ENCODE measurements around the gene TGM3.
A peak's percentile ranks its signal among the peaks of the same experiment; 100 is the strongest.

Gene TGM3

GRCh38 chr20:2341336-2341735, 45.5 kb downstream of the TGM3 start:
- no peak for DNase-seq

GRCh38 chr20:2342243-2342642, 46.4 kb downstream of the TGM3 start:
- no peak for DNase-seq

GRCh38 chr20:2346188-2346587, 50.4 kb downstream of the TGM3 start:
- no peak for DNase-seq

GRCh38 chr20:2348336-2348735, 52.5 kb downstream of the TGM3 start:
- no peak for DNase-seq

DNA sequence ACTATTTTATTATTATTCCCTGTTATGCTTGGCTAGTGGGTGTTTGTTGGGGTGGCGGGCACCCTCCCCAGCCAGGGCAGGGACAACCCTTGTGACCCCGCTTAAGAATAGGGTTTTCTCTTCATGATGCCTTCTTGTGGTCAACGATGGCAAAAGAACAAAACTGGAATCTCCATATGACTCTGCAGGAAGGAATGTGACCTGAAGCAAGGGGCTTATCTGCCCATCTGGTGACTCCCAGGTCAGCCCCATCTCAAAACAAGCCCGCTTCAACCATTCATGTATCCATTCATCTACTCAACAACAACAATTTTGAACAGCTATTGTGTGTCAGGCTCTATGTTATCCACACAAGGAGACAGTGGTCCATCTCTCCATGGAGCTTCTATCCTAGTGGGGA, 54.0 kb downstream of the TGM3 start:
- no peak for DNase-seq

GRCh38 chr20:2350606-2351005, 54.8 kb downstream of the TGM3 start:
- no peak for DNase-seq

DNA sequence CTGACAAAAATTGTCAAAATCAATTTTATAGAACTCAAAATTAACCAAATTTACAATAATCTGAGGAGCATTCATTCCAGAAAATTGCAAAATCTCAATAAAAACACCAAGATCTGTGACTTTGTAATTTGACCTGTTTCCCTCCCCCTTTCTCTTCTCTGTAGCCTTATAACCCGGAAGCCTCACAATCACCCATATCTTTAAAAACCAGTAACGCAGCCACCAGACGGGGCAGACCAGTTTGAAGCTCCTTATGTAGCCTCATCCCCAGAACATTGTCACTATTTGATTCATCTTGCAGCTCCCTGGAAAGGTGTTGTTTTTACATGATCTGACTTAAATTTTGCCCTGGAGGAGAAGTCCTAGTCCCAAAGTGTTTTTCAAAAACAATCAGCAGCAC, 57.4 kb downstream of the TGM3 start:
- DNase-seq = no peak

GRCh38 chr20:2357114-2357513, 61.3 kb downstream of the TGM3 start:
- no peak for DNase-seq

- DNase-seq = no peak
Measured at GRCh38 chr20:2358006-2358405, 62.2 kb downstream of the TGM3 start.

GRCh38 chr20:2361035-2361593, 65.3 kb downstream of the TGM3 start:
- no peak for DNase-seq

GRCh38 chr20:2363187-2363586, 67.4 kb downstream of the TGM3 start:
- DNase-seq = no peak

DNA sequence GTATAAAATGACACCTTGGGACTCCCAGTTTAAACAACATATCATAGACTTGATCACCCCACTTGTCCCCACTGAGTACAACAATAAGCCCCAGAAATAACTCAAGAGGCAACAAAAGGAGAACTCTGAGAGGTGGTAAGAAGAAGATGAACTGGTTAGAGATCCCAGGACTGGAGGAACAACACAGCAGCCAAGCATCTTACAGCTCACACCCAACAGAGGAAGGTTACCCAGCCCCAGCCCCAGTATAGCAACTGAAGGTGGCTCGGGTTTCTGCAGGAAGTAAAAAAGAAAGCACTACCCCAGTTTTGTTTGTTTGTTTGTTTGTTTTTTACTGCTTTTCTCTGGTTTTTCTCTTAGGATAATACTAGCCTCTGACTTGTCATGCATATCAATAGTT, 67.8 kb downstream of the TGM3 start:
- DNase-seq = no peak

- DNase-seq = no peak
Measured at GRCh38 chr20:2364044-2364443, 68.2 kb downstream of the TGM3 start.

DNA sequence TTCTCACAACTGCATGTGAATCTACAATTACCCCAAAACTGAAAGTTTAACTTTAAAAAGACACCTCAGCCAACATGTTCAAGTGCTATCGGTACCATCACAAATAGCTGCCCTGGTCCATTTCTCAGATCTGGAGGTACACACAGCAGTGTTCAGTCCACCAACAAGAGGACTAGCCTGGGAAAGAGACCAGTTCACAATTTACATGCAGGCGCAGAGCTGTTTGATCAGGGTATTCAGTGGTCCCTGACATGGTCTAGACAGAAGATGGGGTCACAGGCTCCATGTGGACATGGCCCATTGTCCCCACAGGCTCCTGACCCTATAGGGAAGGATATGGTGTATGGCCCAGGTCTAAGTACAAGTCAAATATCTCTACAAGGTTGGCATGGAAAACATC, 69.3 kb downstream of the TGM3 start:
- DNase-seq = no peak

- no peak for DNase-seq
Measured at GRCh38 chr20:2365666-2366065, 69.9 kb downstream of the TGM3 start.

GRCh38 chr20:2368621-2369020, 72.8 kb downstream of the TGM3 start:
- DNase-seq = no peak

- DNase-seq = no peak
Measured at GRCh38 chr20:2373098-2373497, 77.3 kb downstream of the TGM3 start.

DNA sequence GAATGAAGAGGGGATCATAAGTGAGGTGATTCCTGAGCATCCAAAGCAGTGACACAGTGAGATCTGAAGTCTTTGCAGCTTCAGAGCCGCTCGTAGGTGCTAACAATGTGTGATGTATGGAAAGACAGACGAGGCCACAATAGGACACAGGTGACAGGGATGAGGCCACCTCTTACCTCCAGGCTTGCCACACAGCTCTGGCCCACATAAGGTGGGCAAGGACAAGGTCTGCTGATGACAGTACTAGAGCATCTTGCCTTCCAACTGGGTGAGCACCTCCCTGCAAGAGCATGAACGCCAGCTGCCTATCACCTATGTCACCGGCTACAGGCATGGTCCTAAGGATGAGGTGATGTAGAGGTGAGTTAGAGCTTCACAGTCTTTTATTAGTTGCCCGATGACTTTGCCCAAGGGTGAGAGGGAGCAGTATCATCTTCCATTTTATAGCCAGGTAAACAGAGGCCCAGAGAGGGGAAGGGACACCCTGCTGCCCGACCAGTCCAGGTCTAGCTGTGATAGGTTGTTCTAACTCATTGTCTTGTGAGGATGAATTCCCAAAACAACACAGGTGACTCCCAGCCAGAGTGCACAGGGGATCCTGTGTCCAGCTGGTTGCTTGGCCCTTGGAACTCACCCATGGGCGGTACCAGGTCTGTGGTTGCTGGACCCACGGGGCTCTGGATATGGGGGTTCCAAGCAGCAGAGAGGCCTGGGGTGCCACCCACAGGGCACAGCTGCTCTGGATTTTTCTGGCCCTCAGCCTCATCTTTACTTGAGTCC, 78.7 kb downstream of the TGM3 start:
- no peak for DNase-seq

DNA sequence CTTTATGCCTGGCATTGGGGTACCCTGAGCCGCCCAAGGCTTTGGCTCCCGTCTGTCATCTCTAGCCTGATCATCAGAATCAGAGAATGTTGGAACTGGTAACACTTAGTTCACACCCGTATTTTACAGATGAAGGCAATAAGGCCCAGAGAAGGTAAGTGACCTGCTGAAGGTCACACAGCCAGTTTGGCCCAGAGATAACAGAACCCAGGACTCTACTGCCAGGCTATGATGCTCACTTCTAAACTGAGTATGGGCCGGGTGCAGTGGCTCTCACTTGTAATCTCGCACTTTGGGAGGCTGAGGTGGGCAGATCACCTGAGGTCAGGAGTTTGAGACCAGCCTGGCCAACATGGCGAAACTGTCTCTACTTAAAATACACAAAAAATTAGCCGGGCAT, 83.1 kb downstream of the TGM3 start:
- no peak for DNase-seq

- DNase-seq = peak; percentile 33
Measured at GRCh38 chr20:2379511-2380229, 83.9 kb downstream of the TGM3 start.

GRCh38 chr20:2380601-2381000, 84.8 kb downstream of the TGM3 start, which contains the start of gene TGM6:
Gene TGM6 (plus strand): TSS chr20:2380901. CDS start chr20:2380969, 68 bp downstream.
- no peak for DNase-seq

- DNase-seq = no peak
Measured at GRCh38 chr20:2381303-2381702, 85.5 kb downstream of the TGM3 start.

DNA sequence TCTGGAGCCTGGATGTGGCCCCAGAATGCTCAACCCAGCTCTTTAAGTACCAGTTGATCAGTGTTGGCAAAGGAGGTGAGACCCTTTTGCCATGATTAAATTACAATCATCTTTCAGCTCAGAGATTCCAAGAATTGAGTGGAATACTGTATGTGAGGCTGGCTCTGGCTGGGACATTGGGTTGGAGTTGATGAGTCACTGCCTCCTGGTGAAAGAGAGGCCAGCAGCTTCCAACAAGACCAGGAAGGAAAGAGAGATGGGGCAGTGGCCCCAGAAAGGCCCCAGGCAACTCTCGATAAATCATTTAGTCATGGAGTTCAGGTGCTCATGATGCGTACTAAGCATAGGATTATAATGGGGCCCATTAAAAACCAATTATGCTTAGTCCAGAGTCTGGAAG, 87.0 kb downstream of the TGM3 start:
- DNase-seq = no peak

DNA sequence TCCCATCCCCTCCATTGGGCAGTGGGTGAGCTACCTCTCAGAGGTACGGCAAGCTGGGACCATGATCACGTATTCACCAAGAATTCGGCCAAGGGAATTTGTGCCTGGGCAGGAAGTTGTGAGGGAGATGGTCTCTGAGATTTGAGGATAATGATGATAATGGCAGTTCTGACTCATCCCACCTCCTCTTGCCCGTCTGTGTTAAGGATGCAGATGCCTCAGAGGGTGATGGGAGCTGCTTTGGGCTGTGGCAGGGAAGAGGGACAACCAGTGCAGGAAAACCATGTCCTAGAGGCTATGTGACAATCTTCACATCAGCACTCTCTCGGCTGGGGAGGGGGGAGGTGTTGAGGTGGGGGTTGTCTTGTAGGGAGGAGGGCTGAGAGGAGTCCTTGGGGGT, 89.2 kb downstream of the TGM3 start:
- DNase-seq = no peak

Measured in KG1 (cell line).